ENCODE measurements around the gene IFI6.
A peak's percentile ranks its signal among the peaks of the same experiment; 100 is the strongest.
"Not testable (repeated sequence)": the region's sequence is repeated elsewhere in the genome, so short reads cannot be mapped to it uniquely, and the experiment has no call there.

The IFI6 gene

GRCh38 chr1:27626031-27626935, 45.7 kb downstream of the IFI6 start:
- no peak for DNase-seq

GRCh38 chr1:27624467-27625178, 47.4 kb downstream of the IFI6 start:
- DNase-seq: no peak

- DNase-seq: no peak
Measured at GRCh38 chr1:27623327-27624212, 48.4 kb downstream of the IFI6 start.

- DNase-seq: no peak
Measured at GRCh38 chr1:27622828-27623227, 49.2 kb downstream of the IFI6 start.

- no peak for DNase-seq
Measured at GRCh38 chr1:27621051-27621920, 50.7 kb downstream of the IFI6 start.

- not testable (repeated sequence) for DNase-seq
Measured at GRCh38 chr1:27619782-27620438, 52.1 kb downstream of the IFI6 start.

- peak; percentile 40 for DNase-seq
Measured at GRCh38 chr1:27618341-27619082, 53.5 kb downstream of the IFI6 start.

GRCh38 chr1:27617420-27617819, 54.6 kb downstream of the IFI6 start:
- DNase-seq: no peak

- no peak for DNase-seq
Measured at GRCh38 chr1:27616441-27616840, 55.6 kb downstream of the IFI6 start.

Data from activated CD4-positive, alpha-beta T cell treated with anti-CD3 and anti-CD28 coated beads for 48 hours (primary cell).